ENCODE measurements around the gene ZKSCAN4. TPM values are rescaled to one million over a fixed set of nuclear protein-coding genes. Genes with fewer than 3 reads are reported as not detected.

The ZKSCAN4 gene
- total RNA-seq, 1 donor from 2014 or later = 7.2 TPM

- Mint-ChIP-seq H3K27me3 (ENCODE audit: unreplicated experiment) (peaks cover 76% of the 10 kb centered on the region), H3K4me3 (ENCODE audit: unreplicated experiment) (no peak overlapping the region), H3K9me3 (ENCODE audit: unreplicated experiment) (peaks cover 9% of the 10 kb centered on the region), H3K4me1 (ENCODE audit: unreplicated experiment) (peaks cover 12% of the 10 kb centered on the region), H3K36me3 (ENCODE audit: unreplicated experiment) (no peaks in the 10 kb centered on the region), H3K27ac (ENCODE audit: unreplicated experiment) (no peak overlapping the region)
- DNase-seq (ENCODE audit: extremely low spot score, unreplicated experiment) = no peak
- no peak for TF ChIP-seq CTCF (IDR thresholded peaks at IDR 0.05)
Observed at GRCh38 chr6:28203201-28203600, 48.9 kb downstream of the ZKSCAN4 start.

- H3K36me3 Mint-ChIP-seq (ENCODE audit: unreplicated experiment) = no peaks in the 10 kb centered on the region
- TF ChIP-seq CTCF (IDR thresholded peaks at IDR 0.05) = no peak
- no peaks in the 10 kb centered on the region for H3K4me1 Mint-ChIP-seq (ENCODE audit: unreplicated experiment)
- DNase-seq (ENCODE audit: extremely low spot score, unreplicated experiment) = no peak
- no peak overlapping the region for H3K27ac Mint-ChIP-seq (ENCODE audit: unreplicated experiment)
- peaks cover 53% of the 10 kb centered on the region for H3K27me3 Mint-ChIP-seq (ENCODE audit: unreplicated experiment)
- peaks cover 27% of the 10 kb centered on the region for H3K9me3 Mint-ChIP-seq (ENCODE audit: unreplicated experiment)
- no peak overlapping the region for H3K4me3 Mint-ChIP-seq (ENCODE audit: unreplicated experiment)
Observed at GRCh38 chr6:28200020-28200419, 52.0 kb downstream of the ZKSCAN4 start.

Other genes starting within 250 kb of the ZKSCAN4 start
- gene ZNF165, start 171.7 kb downstream of the ZKSCAN4 start, total RNA-seq = 0.32 and 0.78 TPM in 2 replicates
- gene ZSCAN16, start 127.7 kb downstream of the ZKSCAN4 start, total RNA-seq = 4.8 and 5.1 TPM in 2 replicates
- 34.7 and 36.3 TPM in 2 replicates for gene ZKSCAN8, start 110.4 kb downstream of the ZKSCAN4 start, total RNA-seq
- 14.9 and 16.7 TPM in 2 replicates for gene ZSCAN9, start 27.0 kb downstream of the ZKSCAN4 start, total RNA-seq
- gene NKAPL, start 7.0 kb upstream of the ZKSCAN4 start, total RNA-seq = not detected in 2 replicates
- gene ZSCAN26, start 14.9 kb upstream of the ZKSCAN4 start, total RNA-seq = 17.5 and 19.8 TPM in 2 replicates
- gene PGBD1, start 29.3 kb upstream of the ZKSCAN4 start, total RNA-seq = 7.6 and 7.8 TPM in 2 replicates
- gene ZSCAN31, start 83.9 kb upstream of the ZKSCAN4 start, total RNA-seq = 4.1 and 6.2 TPM in 2 replicates
- 6.2 and 7.3 TPM in 2 replicates for gene ZKSCAN3, start 97.7 kb upstream of the ZKSCAN4 start, total RNA-seq
- gene ZSCAN12, start 147.5 kb upstream of the ZKSCAN4 start, total RNA-seq = 4.5 and 5.7 TPM in 2 replicates
- 5.4 and 6.0 TPM in 2 replicates for gene ZSCAN23, start 191.2 kb upstream of the ZKSCAN4 start, total RNA-seq